Mucosa of rectum (tissue), 2 donors: ENCODE data around the gene DOCK10.

Experiments
- H3K27ac ChIP-seq, 2 donors: one replicate each; pipeline ENCODE4 v1.7.0; 2013; ENCODE audit warnings: inconsistent platforms in 2 of 2, low read depth in 2 of 2, low read length in 2 of 2
- H3K27me3 ChIP-seq, 2 donors: one replicate each; pipeline ENCODE4 v1.7.0; 2013; ENCODE audit warnings: low read length in 2 of 2; ENCODE audit not compliant: control insufficient read depth in 2 of 2, insufficient read depth in 2 of 2
- H3K36me3 ChIP-seq, 2 donors: one replicate each; pipeline ENCODE4 v1.7.0; 2013; ENCODE audit warnings: low read length in 2 of 2; ENCODE audit not compliant: control insufficient read depth in 2 of 2, insufficient read depth in 2 of 2
- H3K4me1 ChIP-seq, 2 donors: one replicate each; pipeline ENCODE4 v1.7.0; 2013; ENCODE audit warnings: low read length in 2 of 2, mild to moderate bottlenecking in 1 of 2; ENCODE audit not compliant: control insufficient read depth in 2 of 2, insufficient read depth in 2 of 2
- H3K4me3 ChIP-seq, 2 donors: one replicate each; pipeline ENCODE4 v1.7.0; 2013; ENCODE audit warnings: low read length in 2 of 2
- H3K9ac ChIP-seq, 2 donors: one replicate each; pipeline ENCODE4 v1.7.0; 2013; ENCODE audit warnings: low read length in 2 of 2, low read depth in 1 of 2, mild to moderate bottlenecking in 1 of 2
- H3K9me3 ChIP-seq, 2 donors: one replicate each; pipeline ENCODE4 v1.7.0; 2013; ENCODE audit warnings: low read length in 2 of 2; ENCODE audit not compliant: control insufficient read depth in 2 of 2
- donor health status: healthy.
- donor health status: Normal muscosa, but diverticular disease.

DOCK10 gene

DNA sequence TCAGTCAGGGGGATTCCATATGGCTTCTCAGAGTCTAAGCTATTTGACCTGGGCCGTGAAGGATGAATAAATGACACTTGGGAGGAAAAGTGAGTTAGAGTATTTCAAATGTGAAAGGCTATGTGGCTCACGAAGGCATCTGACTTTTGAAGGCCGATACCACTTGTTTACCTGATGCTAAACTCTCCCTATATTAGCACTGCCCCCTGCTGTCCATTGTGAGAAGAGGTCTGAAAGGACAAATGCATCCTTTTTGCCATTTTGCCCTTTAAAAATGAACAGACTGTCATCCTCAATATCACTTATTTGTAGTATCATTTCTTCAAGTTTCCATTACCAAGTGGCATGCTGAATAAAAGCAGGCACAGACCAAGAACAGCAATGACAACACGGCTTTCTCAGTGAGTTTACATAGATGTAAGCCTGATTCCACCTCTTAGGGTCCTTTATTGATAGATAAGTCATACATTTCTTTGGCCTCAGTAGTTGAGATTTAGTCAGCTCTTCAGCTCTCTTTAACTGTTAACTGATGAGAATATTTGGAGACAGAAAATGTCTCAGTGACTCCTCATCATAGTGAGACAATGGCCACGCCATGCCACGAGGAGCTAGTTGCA is 40.1 kb downstream of the DOCK10 start:
- Histone ChIP-seq H3K36me3 (no peaks in the 10 kb centered on the region), H3K27me3 (no peaks in the 10 kb centered on the region), H3K4me3 (no peak overlapping the region), H3K9me3 (no peaks in the 10 kb centered on the region), H3K9ac (no peak overlapping the region), H3K27ac (no peak overlapping the region), H3K4me1 (peaks cover 0 to 5% of the 10 kb centered on the region in 2 donors)

DNA sequence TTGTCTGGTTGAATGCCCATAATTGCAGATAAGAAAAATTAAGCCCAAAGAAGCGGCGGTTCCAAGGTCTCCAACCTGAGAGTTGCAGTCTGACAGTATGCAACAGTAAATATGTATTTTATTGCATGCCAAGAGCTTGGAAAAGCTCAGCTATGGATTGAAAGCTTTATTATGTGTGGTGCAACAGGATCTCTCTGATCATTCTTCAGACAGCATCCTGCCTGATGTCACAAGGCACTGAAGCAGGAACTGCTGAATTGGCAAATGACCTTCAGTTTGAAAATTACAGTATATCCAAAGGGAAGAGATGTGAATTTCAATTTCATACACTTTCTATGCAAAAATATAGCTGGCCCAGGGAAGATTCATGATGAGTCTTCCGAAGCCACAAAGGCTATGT is 42.5 kb downstream of the DOCK10 start:
- Histone ChIP-seq H3K9me3 (no peaks in the 10 kb centered on the region), H3K9ac (no peak overlapping the region), H3K4me1 (peaks cover 0 to 5% of the 10 kb centered on the region in 2 donors), H3K36me3 (no peaks in the 10 kb centered on the region), H3K27me3 (no peaks in the 10 kb centered on the region), H3K27ac (no peak overlapping the region), H3K4me3 (no peak overlapping the region)

DNA sequence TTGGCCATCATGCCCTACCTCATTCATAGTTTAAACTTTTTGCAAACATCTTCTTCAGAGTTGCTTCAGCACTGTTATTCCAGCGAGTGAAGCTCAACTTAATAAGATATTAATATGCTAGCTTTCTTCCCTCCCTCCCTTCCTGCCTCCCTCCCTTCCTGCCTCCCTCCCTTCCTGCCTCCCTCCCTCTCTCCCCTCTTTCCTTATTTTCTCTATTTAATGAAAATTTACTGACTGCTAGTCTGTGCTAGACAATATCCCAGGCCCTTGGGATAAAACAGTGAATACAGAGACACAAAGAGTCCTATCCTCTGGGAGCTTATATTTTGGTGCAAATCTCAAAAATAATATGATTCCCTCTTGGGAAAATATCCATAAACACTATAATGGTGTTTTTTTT is 42.9 kb downstream of the DOCK10 start:
- no peak overlapping the region for H3K9ac ChIP-seq
- no peak overlapping the region for H3K27ac ChIP-seq
- no peaks in the 10 kb centered on the region for H3K9me3 ChIP-seq
- H3K4me3 ChIP-seq, result no peak overlapping the region
- H3K4me1 ChIP-seq, result peaks cover 0 to 5% of the 10 kb centered on the region in 2 donors
- H3K36me3 ChIP-seq, result no peaks in the 10 kb centered on the region
- H3K27me3 ChIP-seq, result no peaks in the 10 kb centered on the region

DNA sequence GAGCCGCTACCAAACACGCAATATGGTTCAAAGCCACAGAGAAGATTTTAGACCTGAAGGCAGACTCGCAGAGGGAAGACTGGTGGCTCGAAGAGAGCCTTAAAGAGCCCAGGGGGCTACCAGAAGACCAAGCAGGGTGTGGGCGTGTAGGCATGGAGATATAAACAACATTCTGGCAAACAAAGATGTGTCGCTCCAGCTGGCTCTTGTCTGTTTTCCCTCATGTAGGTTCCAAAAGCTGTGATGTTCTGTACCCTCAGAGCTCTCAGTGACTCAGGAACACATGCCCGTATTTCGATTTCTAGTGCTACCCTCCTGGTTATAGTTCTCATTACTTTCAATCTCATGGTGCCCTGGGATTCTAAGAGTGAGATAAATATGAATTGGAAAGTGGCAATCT is 44.5 kb downstream of the DOCK10 start:
- no peak overlapping the region for H3K27ac ChIP-seq
- peaks cover 0 to 5% of the 10 kb centered on the region in 2 donors for H3K4me1 ChIP-seq
- no peak overlapping the region for H3K4me3 ChIP-seq
- no peaks in the 10 kb centered on the region for H3K9me3 ChIP-seq
- H3K27me3 ChIP-seq, result no peaks in the 10 kb centered on the region
- H3K9ac ChIP-seq, result no peak overlapping the region
- no peaks in the 10 kb centered on the region for H3K36me3 ChIP-seq

DNA sequence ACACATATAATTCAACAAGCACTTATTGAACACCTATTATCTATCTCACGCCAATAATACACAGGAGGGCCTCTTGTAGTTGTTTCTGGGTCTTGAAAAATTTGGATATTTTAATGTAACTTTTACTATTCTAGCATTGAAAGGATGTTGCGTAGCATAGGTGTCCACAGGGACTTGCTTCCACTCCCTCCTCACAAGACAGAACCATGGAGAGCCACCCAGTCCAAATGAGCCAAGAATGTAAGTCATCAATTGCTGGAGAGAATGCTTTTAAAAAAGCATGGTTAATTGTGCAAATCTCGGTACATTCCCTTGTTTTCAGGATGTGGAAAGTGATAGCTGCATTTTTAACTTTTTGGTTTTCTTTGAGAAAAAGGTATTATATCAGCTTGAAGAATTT is 46.8 kb downstream of the DOCK10 start:
- Histone ChIP-seq H3K27ac (no peak overlapping the region), H3K4me3 (no peak overlapping the region), H3K9me3 (no peaks in the 10 kb centered on the region), H3K4me1 (no peaks in the 10 kb centered on the region), H3K9ac (no peak overlapping the region), H3K36me3 (no peaks in the 10 kb centered on the region), H3K27me3 (no peaks in the 10 kb centered on the region)

DNA sequence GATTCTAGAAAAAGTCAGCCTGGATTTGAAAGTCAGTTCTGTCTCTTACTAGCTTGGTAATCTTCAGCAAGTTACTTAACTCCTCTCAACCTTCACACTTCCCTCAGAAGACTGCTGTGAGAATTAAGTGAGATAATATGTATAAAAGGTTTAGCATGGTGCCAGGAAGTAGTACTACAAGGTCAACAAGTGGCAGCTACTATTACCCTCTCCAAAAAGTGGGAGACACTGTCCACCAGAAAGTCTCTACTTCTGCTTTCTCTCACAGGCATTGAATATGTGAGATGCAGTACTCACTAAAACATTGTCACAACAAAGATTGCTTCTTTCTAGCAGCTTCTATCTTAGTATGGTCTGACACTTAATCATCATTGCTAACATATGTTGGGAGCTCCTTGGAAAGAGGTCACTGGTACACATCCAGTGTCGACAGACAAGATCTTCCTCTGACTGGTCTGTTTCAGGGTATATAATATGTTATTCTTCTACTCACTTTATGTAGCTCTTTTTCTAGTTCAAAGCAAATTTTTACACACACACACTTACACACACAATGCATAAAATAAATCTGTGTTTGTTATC is 47.9 kb downstream of the DOCK10 start:
- no peaks in the 10 kb centered on the region for H3K27me3 ChIP-seq
- H3K9ac ChIP-seq, result no peak overlapping the region
- H3K9me3 ChIP-seq, result no peaks in the 10 kb centered on the region
- no peaks in the 10 kb centered on the region for H3K36me3 ChIP-seq
- no peak overlapping the region for H3K4me3 ChIP-seq
- H3K4me1 ChIP-seq, result no peaks in the 10 kb centered on the region
- H3K27ac ChIP-seq, result no peak overlapping the region

DNA sequence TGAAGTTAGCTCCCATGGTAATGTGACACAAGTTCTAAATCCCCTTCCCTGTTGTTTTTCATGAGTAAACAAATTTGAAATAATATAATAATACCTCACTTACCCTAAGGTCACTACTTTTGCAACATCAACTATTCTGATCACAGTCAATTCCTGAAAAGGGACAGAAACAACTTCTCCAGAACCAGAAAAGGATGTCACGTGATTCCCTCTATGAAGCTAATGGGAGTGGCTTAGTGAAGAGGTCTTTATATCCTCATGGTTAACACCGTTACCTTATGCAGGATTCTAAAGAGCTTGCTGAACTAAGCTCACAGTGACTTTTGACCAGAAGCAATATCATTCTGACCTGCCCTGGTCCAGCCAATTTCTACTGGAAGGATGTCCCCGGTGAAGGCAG is 51.6 kb downstream of the DOCK10 start:
- H3K36me3 ChIP-seq, result no peaks in the 10 kb centered on the region
- H3K27ac ChIP-seq, result no peak overlapping the region
- no peak overlapping the region for H3K9ac ChIP-seq
- no peaks in the 10 kb centered on the region for H3K9me3 ChIP-seq
- H3K27me3 ChIP-seq, result no peaks in the 10 kb centered on the region
- no peak overlapping the region for H3K4me3 ChIP-seq
- H3K4me1 ChIP-seq, result no peaks in the 10 kb centered on the region

DNA sequence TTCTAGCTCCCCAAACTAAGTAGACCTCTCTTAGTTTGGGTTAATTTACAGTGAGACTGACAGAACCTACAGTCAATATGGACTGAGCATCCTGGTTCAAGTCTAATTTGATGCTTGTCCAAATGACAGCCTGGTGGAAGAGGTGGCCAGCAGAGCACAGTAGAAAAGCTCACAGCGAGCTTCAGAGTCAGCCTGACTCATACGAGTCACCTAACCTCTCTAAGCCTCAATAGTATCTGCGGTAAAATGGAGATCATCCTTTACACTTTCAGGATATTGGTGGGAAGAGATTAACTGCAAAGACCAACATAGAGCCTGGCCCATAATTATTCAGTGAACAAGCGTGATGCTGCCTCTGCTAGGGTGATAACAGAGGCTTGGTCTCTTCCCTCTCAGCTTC is 54.5 kb downstream of the DOCK10 start:
- H3K36me3 ChIP-seq, result no peaks in the 10 kb centered on the region
- peaks cover 0 to 3% of the 10 kb centered on the region in 2 donors for H3K4me1 ChIP-seq
- no peak overlapping the region for H3K27ac ChIP-seq
- no peak overlapping the region for H3K4me3 ChIP-seq
- no peak overlapping the region for H3K9ac ChIP-seq
- H3K9me3 ChIP-seq, result no peaks in the 10 kb centered on the region
- no peaks in the 10 kb centered on the region for H3K27me3 ChIP-seq

DNA sequence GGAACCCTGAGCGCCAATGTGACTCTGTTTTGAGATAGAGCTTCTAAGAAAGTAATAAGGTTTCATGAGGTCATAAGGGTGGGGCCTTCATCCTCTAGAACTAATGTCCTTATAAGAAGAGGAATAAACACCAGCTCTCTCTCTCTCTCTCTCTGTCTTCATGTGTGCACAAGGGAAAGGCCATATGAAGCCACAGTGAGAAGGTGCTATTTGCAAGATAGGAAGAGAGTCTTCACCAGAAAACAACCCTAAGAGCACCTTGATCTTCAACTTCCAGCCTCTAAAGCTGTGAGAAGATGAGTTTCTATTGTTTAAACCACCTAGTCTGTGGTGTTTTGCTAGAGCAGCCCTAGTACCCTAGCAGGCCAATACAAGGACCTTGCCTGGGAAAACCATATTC is 55.8 kb downstream of the DOCK10 start:
- Histone ChIP-seq H3K4me3 (no peak overlapping the region), H3K9ac (no peak overlapping the region), H3K36me3 (no peaks in the 10 kb centered on the region), H3K4me1 (peaks cover 0 to 3% of the 10 kb centered on the region in 2 donors), H3K27me3 (no peaks in the 10 kb centered on the region), H3K9me3 (no peaks in the 10 kb centered on the region), H3K27ac (no peak overlapping the region)

DNA sequence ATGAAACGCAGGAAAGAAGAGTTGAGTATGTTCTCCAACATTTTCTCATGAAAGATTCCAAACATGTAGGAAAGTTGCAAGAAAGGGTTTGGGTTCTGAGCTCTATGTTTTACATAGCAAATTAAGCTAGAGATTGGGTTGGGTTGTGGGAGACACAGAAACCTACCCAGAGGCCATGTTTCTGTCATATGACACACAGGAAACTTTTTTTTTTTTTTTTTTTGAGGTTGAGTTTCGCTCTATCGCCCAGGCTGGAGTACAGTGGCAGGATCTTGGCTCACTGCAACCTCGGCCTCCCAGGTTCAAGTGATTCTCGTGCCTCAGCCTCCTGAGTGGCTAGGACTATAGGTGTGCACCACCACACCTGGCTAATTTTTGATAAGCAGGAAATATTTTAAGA is 57.6 kb downstream of the DOCK10 start:
- H3K36me3 ChIP-seq, result no peaks in the 10 kb centered on the region
- no peak overlapping the region for H3K27ac ChIP-seq
- H3K4me1 ChIP-seq, result peaks cover 0 to 3% of the 10 kb centered on the region in 2 donors
- no peaks in the 10 kb centered on the region for H3K9me3 ChIP-seq
- no peak overlapping the region for H3K4me3 ChIP-seq
- H3K27me3 ChIP-seq, result no peaks in the 10 kb centered on the region
- H3K9ac ChIP-seq, result no peak overlapping the region
